ENCODE measurements around the gene COX7A1.
"Not testable (repeated sequence)": the region's sequence is repeated elsewhere in the genome, so short reads cannot be mapped to it uniquely, and the experiment has no call there.

The COX7A1 gene

GRCh38 chr19:36141039-36141927, 11.0 kb downstream of the COX7A1 start:
- DNase-seq (ENCODE audit: low read depth) = peak; percentile 92
- peak overlapping the region; percentile 100 for H3K4me3 ChIP-seq (ENCODE audit: low read depth, low read length)
- no peak for TF ChIP-seq CTCF (IDR thresholded peaks at IDR 0.05; ENCODE audit: insufficient read depth, low read depth, low read length, missing control alignments)

- H3K4me3 ChIP-seq (ENCODE audit: low read depth, low read length) = peak overlapping the region; percentile 100
- DNase-seq (ENCODE audit: low read depth) = peak; percentile 79
- no peak for TF ChIP-seq CTCF (IDR thresholded peaks at IDR 0.05; ENCODE audit: insufficient read depth, low read depth, low read length, missing control alignments)
These were observed 11.8 kb downstream of the COX7A1 start for GRCh38 chr19:36140304-36141038.

DNA sequence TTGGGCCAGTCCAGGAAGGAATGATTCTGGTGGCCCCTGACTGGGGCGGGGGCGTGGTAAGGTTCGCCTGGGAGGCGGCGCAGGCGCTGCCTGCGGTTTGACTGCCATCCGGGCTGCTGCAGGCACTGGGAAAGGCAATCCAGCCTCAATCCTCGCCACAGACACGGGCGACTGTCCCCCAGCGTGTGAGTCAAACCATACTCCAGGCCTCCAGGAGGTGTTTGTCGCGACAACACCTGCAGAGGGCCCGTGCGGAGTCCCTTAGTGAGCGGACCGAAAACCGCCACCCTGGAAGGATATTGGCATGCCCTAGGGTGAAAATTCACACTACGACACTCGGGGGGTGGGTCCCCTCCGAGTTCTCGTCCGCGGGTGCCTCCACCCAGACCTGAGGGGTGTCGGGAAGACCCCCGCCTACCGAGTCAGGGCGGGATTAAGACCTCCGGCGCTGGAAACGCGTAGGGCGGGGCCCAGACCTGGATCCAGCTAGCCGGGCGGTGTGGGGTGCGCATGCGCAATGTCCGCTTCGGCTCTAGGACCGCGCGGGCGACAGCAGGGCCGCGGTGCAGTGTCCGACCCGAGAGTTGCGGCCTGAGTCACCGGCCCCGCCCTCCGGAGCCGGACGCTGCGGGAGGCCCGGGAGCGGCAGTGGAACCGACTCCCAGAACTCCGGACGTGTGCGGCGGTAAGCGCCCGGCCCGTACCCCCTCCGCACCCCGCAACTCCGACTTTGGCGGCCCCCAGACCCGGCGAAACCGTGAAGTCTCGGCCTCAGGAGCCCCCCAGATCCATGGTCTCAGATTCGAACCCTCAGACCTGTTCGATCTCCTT, 12.6 kb downstream of the COX7A1 start, which contains the start of gene CAPNS1:
TSS of gene CAPNS1 (plus strand) at position 594 of the 831 bp plus-strand sequence. CDS start 946 bp downstream, outside the sequence.
- DNase-seq (ENCODE audit: low read depth) = peak; percentile 98
- peak within 1 kb of the TSS; percentile 100 for H3K4me3 ChIP-seq (ENCODE audit: low read depth, low read length)
- peak; percentile 8 for TF ChIP-seq CTCF (IDR thresholded peaks at IDR 0.05; ENCODE audit: insufficient read depth, low read depth, low read length, missing control alignments)

DNA sequence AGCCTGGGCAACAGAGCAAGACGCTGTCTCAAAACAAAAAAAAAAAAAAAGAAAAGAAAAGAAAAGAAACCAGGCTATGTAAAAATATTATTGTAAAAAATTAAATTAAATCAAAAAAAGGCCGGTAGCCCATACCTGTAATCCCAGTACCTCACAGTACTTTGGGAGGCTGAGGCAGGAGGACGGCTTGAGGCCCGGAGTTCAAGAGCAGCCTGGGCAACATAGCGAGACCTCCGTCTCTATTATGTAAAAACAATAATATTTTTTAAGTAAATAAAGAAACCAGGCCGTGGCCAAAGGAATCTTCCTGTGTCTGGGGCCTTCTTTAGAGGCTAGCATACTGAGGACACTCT, 13.2 kb downstream of the COX7A1 start:
- no peak for DNase-seq (ENCODE audit: low read depth)
- no peak for TF ChIP-seq CTCF (IDR thresholded peaks at IDR 0.05; ENCODE audit: insufficient read depth, low read depth, low read length, missing control alignments)

GRCh38 chr19:36136964-36137686, 15.1 kb downstream of the COX7A1 start:
- TF ChIP-seq CTCF (IDR thresholded peaks at IDR 0.05; ENCODE audit: insufficient read depth, low read depth, low read length, missing control alignments) = no peak
- DNase-seq (ENCODE audit: low read depth) = no peak
- H3K4me3 ChIP-seq (ENCODE audit: low read depth, low read length) = no peak overlapping the region

More for the DNA sequence above, 13.2 kb downstream of the COX7A1 start:
- H3K4me3 ChIP-seq (ENCODE audit: low read depth, low read length) = peak overlapping the region; percentile 100

- H3K4me3 ChIP-seq (ENCODE audit: low read depth, low read length); DNase-seq (ENCODE audit: low read depth): not testable (repeated sequence)
These were observed 17.4 kb downstream of the COX7A1 start for GRCh38 chr19:36134867-36135266.

- not testable (repeated sequence) for H3K4me3 ChIP-seq (ENCODE audit: low read depth, low read length)
- peak; percentile 35 for DNase-seq (ENCODE audit: low read depth)
These were observed 21.0 kb downstream of the COX7A1 start for GRCh38 chr19:36131221-36131620.
